Stimulated activated CD4-positive, alpha-beta T cell treated with anti-CD3 and anti-CD28 coated beads, TNF-alpha, amount 100 ng/mL, for 24 hours (primary cell): ENCODE results near the gene GIMAP4.
"Not testable (repeated sequence)": the region's sequence is repeated elsewhere in the genome, so short reads cannot be mapped to it uniquely, and the experiment has no call there.

ENCODE experiments used
- DNase-seq, 3 experiments: peaks; one replicate each; pipeline ENCODE4 v3.0.0-alpha.2; 2020; ENCODE audit warnings: low read depth in 3 of 3

GIMAP4 gene

DNA sequence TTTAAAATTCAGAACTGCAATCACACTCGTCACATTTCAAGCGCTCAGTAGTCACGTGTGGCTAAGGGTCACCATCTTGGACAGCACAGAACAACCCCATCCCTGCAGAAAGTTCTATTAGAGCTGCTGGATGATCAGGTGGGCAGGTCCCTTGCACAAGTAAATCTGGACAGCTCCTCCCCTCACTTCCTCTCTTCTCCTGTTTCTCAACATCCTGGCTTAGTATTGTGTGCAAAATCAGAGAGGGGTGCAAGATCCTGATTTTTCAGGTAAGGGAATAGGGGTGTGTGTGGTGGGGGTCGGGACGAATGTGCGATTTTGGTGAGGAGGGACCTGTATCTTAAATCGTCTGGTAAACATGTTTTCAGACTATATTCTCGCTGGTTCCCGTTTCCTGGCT is at the start of gene GIMAP4:
TSS of gene GIMAP4 (plus strand) at position 222 of the 400 bp plus-strand sequence. CDS start 2,512 bp downstream, outside the sequence.
- DNase-seq = no peak

DNA sequence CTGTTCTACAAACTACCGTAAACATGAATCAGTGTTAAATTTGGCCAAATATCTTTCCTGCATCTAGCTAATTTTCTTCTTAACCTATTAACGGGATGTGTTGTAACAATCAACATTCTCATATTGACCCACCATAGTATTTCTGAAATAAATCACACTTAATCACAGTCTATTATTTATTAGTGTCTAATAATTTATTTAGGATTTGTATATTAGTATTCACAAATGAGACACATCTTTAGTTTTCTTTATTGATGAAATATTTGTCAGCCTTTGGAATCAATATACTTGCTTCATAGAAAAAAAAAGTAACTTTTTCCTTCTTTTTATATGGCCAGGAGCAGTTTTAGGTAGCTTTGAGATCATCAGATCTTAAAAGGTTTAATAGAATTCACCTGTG is 47.9 kb upstream of the GIMAP4 start:
- no peak for DNase-seq

DNA sequence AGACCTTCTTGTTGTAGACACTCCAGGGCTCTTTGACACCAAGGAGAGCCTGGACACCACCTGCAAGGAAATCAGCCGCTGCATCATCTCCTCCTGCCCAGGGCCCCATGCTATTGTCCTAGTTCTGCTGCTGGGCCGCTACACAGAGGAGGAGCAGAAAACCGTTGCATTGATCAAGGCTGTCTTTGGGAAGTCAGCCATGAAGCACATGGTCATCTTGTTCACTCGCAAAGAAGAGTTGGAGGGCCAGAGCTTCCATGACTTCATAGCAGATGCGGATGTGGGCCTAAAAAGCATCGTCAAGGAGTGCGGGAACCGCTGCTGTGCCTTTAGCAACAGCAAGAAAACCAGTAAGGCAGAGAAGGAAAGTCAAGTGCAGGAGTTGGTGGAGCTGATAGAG is 47.0 kb upstream of the GIMAP4 start:
- no peak for DNase-seq

DNA sequence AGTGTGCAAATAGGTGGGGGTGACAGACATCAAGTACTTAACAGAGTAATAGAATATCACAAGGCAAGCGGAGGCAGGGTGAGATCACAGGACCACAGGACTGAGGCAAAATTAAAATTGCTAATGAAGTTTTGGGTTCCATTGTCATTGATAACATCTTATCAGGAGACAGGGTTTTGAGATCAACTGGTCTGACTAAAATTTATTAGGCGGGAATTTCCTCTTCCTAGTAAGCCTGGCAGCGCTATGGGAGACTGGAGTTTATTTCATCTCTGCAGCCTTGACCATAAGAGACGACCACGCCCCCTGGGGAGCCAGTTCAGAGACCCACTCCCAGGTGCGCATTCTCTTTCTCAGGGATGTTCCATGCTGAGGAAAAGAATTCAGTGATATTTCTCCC is 44.3 kb upstream of the GIMAP4 start:
- DNase-seq = not testable (repeated sequence)

DNA sequence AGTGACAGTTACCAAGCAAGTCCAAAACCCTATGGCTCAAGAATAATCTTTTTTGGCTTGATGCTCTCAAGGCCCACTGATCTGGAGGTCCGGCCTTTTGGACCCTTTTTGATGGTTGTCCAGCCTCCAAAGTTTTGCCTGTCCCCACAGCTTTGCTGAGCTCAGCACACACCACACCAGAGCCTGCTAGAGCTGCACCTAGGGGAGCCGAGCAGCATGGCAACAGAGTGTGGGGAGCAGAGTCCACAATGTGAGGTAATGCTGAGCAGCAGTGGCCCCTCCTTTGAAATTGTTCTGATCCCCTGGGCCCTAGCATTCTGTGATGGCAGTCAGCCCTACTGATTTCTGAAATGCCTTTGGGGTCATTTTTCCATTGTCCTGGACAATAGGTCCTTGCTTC is 43.2 kb upstream of the GIMAP4 start:
- no peak for DNase-seq

DNA sequence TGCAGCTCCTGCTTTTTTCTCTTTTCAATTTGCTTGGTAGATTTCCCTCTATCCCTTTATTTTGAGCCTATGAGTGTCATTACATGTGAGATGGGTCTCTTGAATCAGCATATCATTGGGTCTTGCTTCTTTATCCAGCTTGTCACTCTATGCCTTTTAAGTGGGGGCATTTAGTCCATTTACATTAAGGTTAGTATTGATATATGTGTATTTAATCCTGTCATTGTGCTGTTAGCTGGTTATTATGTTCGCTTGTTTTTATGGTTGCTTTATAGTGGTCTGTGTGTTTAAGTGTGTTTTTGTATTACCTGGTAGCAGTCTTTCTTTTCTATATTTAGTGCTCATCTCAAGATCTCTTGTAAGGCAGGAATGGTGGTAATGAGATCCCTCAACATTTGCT is 35.5 kb upstream of the GIMAP4 start:
- no peak for DNase-seq

DNA sequence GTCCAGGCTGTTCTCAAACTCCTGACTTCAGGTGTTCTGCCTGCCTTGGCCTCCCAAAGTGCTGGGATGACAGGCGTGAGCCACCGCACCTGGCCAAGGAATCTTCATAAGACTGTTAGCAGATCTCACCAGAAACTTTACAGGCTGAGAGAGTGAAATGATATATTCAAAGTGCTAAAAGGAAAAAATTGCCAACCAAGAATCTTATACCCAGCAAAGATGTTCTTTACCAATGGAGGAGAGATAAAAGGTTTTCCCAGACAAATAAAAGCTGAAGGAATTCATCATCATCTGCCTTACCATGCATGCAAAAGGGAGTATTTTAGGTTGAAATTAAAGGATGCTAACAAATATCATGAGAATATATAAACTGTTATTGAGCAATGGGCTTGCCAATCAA is 28.9 kb upstream of the GIMAP4 start:
- DNase-seq = no peak

DNA sequence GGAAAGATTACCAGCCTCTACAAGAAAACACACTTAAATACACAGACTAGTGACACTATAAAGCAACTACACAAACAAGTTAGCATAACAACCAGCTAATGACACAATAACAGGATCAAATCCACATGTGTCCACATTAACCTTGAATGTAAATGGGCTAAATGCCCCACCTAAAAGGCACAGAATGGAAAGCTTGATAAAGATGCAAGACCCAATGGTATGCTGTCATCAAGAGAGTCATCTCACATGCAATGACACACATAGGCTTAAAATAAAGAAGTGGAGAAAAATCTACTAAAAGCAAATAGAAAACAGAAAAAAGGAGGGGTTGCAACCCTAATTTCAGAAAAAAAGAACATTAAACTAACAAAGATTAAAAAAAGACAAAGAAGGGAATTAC is 14.0 kb upstream of the GIMAP4 start:
- no peak for DNase-seq

DNA sequence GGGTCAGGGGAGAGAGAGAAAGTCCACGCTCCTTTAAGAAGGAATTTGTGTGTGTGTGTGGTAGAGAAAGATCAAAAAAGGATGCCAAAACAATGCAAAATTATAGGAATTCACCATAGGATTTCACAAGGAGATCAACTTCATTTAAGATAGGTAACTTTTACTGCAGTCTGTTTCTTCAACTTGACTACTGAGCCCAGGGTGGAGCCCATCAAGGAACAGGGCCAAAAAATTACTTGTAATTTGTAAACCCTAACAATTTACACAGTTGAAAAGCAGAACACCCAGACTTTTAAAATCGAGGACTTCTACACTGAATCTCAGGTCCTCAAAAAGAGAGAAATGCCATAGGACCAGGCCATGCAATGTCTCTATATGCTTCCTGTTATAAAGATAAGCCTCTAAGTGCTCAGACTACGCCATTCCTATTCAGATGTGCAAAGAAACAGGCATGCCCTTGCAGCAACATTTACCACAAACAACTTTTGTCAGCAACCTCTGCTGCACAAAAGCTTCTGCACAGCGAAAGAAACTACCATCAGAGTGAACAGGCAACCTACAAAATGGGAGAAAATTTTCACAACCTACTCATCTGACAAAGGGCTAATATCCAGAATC is 10.6 kb upstream of the GIMAP4 start:
- DNase-seq = no peak

DNA sequence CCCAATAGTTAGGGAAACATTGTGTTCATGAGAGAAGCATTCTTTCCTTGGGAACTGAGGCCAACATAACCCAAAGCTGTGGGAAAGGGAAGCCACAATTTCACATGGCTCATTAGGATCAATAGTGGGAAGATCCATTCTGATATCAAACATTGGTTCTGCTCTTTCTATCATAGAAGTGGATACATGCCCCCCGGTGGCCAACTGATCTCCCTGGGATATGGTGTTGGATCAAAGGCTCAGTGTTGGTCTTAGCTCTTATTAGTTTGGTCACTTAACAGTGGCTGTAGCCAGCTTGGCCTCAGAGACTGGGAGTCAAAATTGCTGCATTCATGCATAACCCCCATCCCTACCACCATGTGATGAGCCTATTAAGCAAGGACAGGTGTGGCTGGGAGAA is 6.7 kb upstream of the GIMAP4 start:
- DNase-seq = no peak

DNA sequence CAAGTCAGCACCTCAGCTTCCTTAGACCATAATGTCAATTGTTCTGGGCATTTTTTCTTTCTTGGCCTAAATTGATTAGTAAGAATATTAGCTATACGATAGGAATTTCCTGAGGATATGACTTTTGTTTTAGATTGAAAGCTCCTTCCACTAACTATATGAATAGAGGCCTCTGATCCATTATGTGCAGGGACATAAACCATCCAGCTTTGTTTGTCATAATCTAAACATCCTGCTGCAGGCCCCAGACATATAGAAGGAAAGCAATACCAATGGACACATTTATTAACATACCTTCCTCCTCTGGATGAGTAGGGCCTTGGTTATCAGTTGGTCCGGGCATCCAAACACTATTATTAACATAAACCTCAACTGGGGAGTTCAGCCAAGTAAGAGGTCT is 4.3 kb upstream of the GIMAP4 start:
- no peak for DNase-seq

DNA sequence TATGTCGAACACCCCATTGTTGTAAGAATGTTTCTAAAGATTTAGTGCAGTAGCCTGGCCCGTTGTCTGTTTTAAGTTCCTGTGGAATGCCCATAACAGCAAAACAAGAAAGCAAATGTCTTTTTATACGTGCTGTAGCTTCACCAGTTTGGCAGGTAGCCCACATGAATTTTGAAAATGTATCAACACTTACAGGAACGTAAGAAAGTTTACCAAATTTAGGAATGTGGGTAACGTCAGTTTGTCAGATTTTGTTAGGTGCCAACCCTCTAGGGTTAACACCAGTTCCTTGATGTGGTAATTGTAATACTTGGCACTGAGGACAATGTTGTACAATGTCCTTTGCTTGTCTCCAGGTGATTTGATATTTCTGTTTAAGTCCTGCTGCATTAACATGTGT is 3.2 kb upstream of the GIMAP4 start:
- no peak for DNase-seq

DNA sequence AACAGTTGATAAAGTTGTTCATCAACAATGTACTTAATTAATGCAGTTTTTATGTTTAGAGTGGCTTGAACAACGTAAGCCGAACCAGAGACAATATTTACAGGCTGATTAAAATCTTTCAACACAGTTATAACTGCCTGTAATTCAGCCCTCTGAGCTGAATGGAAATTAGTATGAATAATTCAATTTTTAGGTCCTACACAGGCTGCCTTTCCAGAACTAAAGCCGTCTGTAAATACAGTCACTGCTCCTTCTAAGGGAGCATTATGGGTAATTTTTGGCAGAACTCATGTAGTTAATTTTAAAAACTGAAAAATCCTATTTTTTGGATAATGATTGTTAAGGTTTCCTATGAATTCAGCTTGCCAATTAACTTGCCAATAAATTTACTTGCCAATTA is 2.6 kb upstream of the GIMAP4 start:
- DNase-seq = no peak

DNA sequence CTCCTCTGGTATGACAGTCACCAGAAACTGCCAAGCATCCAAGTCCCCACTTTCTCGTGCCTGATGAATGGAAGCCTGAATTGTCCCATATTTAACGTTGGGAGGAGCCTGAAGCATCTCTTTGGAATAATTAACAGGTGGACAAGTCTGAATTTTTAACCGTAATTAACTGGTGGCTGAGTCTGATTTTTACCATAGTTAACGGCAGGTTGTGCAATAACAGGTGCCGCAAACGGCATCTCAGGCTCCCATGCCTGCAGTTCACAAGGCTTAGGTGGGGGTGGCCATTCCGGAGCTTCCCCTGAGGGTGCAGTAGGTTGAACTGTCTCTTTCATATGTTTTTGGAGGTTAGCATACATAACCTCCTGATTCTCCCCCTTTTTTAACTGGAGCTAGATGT is 2.0 kb upstream of the GIMAP4 start:
- no peak for DNase-seq

DNA sequence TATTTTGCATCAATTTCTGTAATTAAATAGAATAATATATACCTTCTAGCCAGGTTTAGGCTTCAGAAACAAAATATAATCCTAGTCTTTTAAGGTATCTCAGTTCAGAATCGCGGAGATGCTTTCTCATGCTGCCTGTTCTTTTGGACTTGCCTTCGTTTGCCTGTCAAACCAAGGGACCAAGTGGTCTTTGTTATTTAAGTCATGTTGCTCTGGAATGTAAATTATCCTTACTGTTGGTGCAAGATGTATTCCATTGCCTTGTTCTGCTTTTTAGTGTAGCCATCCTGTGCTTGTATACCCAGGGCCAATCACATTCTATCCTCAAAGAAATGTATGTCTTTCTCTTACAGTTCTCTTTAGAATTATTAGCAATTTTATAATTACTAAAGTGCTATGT is 1.1 kb upstream of the GIMAP4 start:
- DNase-seq = no peak

DNA sequence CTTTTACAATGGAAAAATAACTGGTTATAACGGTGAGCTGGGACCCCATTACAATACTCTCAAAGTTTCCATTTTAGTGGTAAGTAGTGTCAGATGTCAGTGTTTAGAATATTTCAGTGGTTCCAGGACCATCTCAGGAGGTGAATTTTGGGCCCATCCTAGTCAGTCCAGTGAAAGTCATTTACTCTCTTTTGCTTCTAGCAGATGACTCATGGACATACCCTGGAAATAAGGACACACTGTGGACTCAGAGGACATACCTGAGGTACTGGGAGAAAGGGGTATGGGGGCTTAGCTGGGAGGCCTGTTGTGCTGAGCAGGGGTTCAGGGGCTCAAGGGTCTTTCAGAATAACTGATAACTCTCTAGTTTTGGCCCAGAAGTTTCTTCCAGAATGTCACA is 618 bp upstream of the GIMAP4 start:
- no peak for DNase-seq

DNA sequence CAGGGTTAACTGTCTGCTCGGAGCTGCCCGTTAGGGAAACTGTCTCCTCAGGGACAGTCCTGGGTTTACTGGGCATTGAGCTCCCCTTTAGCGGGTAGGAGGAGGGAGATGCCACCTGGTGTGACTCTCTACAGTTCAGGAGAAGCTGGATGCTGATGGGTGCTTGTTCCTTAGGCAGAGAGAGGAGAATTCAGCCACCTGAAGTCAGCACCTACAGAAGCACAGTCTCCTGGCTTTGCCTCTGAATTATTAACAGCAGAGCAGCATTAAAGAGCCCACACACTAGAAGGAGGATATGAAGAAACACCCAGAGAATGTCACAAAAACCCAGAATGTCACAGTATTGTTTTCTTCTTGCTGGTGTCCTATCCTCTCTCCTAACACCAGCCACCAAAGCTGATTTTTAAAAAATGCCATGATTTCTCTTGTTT is 696 bp downstream of the GIMAP4 start:
- no peak for DNase-seq

DNA sequence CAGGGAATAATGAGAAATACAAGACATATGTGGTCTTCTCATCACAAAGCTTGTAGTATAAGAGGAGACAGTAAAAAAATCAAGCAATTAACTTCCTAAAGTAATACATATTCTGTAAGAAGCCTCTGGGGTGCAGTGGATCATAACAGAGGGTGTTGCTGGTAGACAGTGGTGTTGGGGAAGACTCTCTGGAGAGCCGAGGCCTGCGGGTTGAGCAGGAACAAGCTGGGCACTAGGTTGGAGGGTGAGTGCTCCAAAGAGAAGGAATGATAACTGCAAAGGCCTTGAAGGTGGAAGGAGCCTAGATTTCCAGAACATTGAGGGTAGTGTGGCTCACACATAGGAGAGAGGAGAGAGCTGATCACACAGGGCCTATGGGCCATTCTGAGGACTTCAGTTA is 1.5 kb downstream of the GIMAP4 start:
- DNase-seq = no peak

DNA sequence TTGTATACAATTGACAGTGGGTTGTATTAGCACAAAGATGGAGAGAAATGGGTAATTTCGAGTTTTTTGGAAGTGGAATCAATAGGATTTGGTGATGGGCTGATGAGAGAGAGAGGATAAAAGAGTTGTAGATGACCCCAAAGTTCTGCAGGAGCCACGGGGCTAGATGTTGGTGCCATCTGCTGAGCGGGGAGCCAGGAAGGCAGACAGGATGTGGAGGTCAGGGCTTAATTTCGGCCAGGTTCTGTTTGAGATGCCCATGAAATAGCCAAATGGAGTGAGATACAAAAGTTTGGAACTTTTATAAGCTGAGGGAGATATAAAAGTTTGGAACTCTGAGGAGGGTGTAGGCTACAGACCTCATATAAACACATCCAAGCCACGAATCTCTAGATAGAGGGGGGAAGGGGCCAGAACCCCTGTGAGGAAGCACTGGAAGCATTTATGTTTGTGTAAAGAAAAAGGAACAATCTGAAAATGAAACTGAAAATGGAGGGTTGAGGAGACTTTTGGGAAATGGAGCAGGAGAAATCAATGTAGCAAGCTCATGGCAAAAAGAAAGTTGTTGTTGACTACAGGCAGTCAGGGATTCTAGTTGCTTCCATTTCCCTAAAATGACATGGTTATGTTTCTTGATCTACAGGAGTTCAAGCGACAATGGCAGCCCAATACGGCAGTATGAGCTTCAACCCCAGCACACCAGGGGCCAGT is 2.2 kb downstream of the GIMAP4 start:
- no peak for DNase-seq

DNA sequence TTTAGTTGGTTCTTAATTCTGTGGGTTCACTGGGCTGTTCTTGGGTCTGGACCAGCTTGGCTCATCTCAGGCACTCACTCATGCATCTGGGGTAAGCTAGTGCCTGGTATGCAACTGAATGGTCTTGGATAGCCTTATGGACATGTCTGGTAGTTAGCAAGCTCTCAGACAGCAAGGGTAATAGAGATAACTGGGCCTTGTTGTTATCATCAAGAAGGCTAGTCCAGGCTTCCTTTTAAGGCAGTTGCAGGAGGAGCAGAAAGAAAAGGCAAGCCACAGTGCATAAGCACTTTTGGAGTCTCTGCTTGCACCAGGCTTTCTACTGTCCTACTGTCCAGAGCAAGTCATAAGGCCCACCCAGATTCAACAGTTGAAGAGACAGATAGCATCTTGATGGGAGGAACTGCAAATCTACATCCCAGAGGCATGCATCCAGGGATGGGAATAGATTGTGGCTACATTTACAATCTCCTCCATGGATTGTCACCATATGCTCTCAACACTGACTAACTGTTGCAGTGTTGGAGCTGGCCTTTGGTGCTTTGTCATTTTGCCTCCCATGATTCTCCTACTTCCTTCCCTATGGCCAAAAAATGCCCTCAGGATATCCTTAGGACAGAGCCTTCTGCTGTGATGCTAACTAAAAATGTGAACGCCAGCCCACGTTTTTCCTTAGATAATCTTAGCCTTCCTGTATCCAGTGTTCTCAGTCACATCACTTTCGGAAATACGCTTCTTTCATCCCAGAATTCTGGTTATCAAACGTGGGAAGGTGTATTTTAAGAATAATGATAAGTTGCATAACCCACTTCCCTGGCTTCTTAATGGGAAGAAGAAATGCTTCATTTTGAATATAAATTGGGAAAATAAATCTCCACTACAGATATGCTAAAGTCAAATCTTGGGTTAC is 3.6 kb downstream of the GIMAP4 start:
- DNase-seq = no peak

DNA sequence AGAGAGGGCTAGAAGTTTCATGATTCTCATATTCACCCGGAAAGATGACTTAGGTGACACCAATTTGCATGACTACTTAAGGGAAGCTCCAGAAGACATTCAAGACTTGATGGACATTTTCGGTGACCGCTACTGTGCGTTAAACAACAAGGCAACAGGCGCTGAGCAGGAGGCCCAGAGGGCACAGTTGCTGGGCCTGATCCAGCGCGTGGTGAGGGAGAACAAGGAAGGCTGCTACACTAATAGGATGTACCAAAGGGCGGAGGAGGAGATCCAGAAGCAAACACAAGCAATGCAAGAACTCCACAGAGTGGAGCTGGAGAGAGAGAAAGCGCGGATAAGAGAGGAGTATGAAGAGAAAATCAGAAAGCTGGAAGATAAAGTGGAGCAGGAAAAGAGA is 5.3 kb downstream of the GIMAP4 start:
- DNase-seq = no peak

DNA sequence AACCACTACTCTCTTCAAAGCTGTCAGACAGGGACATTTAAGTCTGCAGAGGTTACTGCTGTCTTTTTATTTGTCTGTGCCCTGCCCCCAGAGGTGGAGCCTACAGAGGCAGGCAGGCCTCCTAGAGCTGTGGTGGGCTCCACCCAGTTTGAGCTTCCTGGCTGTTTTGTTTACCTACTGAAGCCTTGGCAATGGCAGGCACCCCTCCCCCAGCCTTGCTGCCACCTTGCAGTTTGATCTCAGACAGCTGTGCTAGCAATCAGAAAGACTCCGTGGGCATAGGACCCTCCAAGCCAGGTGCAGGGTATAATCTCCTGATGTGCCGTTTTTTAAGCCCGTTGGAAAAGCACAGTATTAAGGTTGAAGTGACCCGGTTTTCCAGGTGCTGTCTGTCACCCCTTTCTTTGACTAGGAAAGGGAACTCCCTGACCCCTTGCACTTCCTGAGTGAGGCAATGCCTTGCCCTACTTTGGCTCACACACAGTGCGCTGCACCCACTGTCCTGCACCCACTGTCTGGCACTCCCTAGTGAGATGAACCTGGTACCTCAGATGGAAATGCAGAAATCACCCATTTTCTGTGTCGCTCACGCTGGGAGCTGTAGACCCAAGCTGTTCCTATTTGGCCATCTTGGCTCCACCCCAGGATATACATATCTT is 12.9 kb downstream of the GIMAP4 start:
- not testable (repeated sequence) for DNase-seq
